HEK293 (cell line): Measurements from ENCODE around the gene PEX6.

Experiments used
- CTCF ChIA-PET: fragments of 350-600 bp; formaldehyde crosslinking; extraction: SDS; loops from one replicate; lab custom pipeline; 2021; ENCODE audit warnings: antibody characterized with exemption; lab: Yijun Ruan, JAX
- POLR2A ChIA-PET: fragments of 300-600 bp; formaldehyde crosslinking; extraction: SDS; loops from one replicate; lab custom pipeline; 2020; ENCODE audit warnings: antibody characterized with exemption, inconsistent platforms; lab: Yijun Ruan, JAX
- H3K27ac ChIP-seq: fragments of 200-500 bp; sonication (Bioruptor generic); 2 replicates; pipeline ENCODE4 v1.5.1; 2014; ENCODE audit warnings: low read depth, low read length, control low read depth, inconsistent platforms; ENCODE audit errors: extremely low read depth
- H3K36me3 ChIP-seq, 2 experiments: fragments of 200-500 bp in 1 of 2; sonication (Bioruptor generic) in 1 of 2; 1 replicate in 1 of 2; 2 replicates in 1 of 2; pipeline ENCODE4 v1.5.1; 2014 to 2017; ENCODE audit warnings: inconsistent platforms in 2 of 2, low read length in 2 of 2; ENCODE audit not compliant: control insufficient read depth in 2 of 2, insufficient read depth in 1 of 2
- H3K4me1 ChIP-seq: fragments of 200-500 bp; sonication (Bioruptor generic); 2 replicates; pipeline ENCODE4 v1.5.1; 2014; ENCODE audit warnings: mild to moderate bottlenecking, low read length, inconsistent platforms; ENCODE audit not compliant: control insufficient read depth, insufficient read depth
- H3K4me3 ChIP-seq: 2 replicates; pipeline ENCODE4 v1.5.1; 2011; ENCODE audit warnings: low read depth, mild to moderate bottlenecking, control low read depth, low read length, moderate library complexity
- H3K9me3 ChIP-seq: fragments of 200-500 bp; sonication (Bioruptor generic); 2 replicates; pipeline ENCODE4 v1.5.1; 2014; ENCODE audit warnings: low read depth, low read length, inconsistent platforms; ENCODE audit not compliant: control insufficient read depth, insufficient read depth
- HIC1 ChIP-seq: fragments of 450-650 bp; formaldehyde crosslinking; IDR thresholded peaks from 2 replicates; pipeline ENCODE4 v1.5.1; 2016; ENCODE audit warnings: missing biosample characterization, missing genetic modification characterization
- PRDM4 ChIP-seq: fragments of 450-650 bp; formaldehyde crosslinking; IDR thresholded peaks from 2 replicates; pipeline ENCODE4 v1.5.1; 2017; ENCODE audit warnings: missing biosample characterization, missing genetic modification characterization
- ZFP69B ChIP-seq: fragments of 450-650 bp; formaldehyde crosslinking; IDR thresholded peaks from 2 replicates; pipeline ENCODE4 v1.5.1; 2016; ENCODE audit warnings: missing biosample characterization, missing genetic modification characterization
- ZNF174 ChIP-seq: fragments of 450-650 bp; formaldehyde crosslinking; IDR thresholded peaks from 2 replicates; pipeline ENCODE4 v1.5.0; 2017; ENCODE audit warnings: missing biosample characterization, mild to moderate bottlenecking, missing genetic modification characterization
- ZNF324 ChIP-seq: fragments of 450-650 bp; formaldehyde crosslinking; IDR thresholded peaks from 2 replicates; pipeline ENCODE4 v1.5.1; 2016; ENCODE audit warnings: missing biosample characterization, missing genetic modification characterization
- ZNF335 ChIP-seq: fragments of 450-650 bp; formaldehyde crosslinking; conservative IDR thresholded peaks from 2 replicates; pipeline ENCODE4 v1.5.1; 2016; ENCODE audit warnings: missing biosample characterization, missing genetic modification characterization
- ZNF394 ChIP-seq: fragments of 450-650 bp; formaldehyde crosslinking; IDR thresholded peaks from 2 replicates; pipeline ENCODE4 v1.5.1; 2016; ENCODE audit warnings: missing biosample characterization, missing genetic modification characterization, mild to moderate bottlenecking, moderate library complexity, borderline replicate concordance
- ZNF510 ChIP-seq: fragments of 450-650 bp; formaldehyde crosslinking; IDR thresholded peaks from 2 replicates; pipeline ENCODE4 v1.5.1; 2018; ENCODE audit warnings: mild to moderate bottlenecking, missing genetic modification characterization, missing biosample characterization; ENCODE audit not compliant: insufficient replicate concordance
- ZNF513 ChIP-seq: fragments of 450-650 bp; IDR thresholded peaks from 2 replicates; pipeline ENCODE4 v1.5.1; 2018; ENCODE audit warnings: missing biosample characterization, missing genetic modification characterization
- ZSCAN5A ChIP-seq: fragments of 450-650 bp; formaldehyde crosslinking; IDR thresholded peaks from 2 replicates; pipeline ENCODE4 v1.5.1; 2016; ENCODE audit warnings: missing biosample characterization, missing genetic modification characterization
- TF ChIP-seq, protein P1 (sequence below): fragments of 450-650 bp; formaldehyde crosslinking; IDR thresholded peaks from 2 replicates; pipeline ENCODE4 v1.5.1; 2016; ENCODE audit warnings: missing biosample characterization, missing genetic modification characterization, low read depth
- TF ChIP-seq, protein P2 (sequence below): fragments of 450-650 bp; formaldehyde crosslinking; IDR thresholded peaks from 2 replicates; pipeline ENCODE4 v1.5.1; 2016; ENCODE audit warnings: missing biosample characterization, missing genetic modification characterization

Gene PEX6

DNA sequence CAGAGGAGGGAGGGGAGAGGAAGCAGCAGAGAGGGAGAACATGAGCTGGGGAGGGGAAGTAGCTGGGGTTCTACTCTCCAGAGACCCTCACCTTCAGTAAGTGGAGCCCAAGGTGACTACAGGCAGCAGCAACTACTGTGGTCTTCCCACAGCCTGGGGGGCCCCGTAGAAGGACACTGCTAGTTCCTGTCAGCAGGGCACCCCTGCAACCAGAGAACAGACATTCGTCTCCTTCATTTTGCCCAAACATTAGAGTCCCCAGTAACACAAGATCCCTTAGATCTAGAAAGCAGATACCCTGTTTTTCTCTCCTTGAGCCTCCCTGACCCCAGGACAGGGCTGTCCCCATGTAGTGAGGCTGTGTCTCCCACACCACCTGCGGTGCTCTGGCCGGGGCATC, 10.2 kb downstream of the PEX6 start:
- POLR2A ChIA-PET: interaction anchor here (1.6 to 4.2 kb wide), 2 partner anchors 10 to 15 kb away, joined by 4 to 20 read pairs; partner anchors contain the start of genes PEX6 and PPP2R5D
- Histone ChIP-seq H3K27ac (no peak overlapping the region), H3K9me3 (no peaks in the 10 kb centered on the region), H3K36me3 (peaks cover 0 to 46% of the 10 kb centered on the region in 2 experiments; a peak in 2 of 3 replicates), H3K4me3 (no peak overlapping the region), H3K4me1 (no peaks in the 10 kb centered on the region)
- TF ChIP-seq ZNF513 (tag by site-specific recombination): no peak
- TF ChIP-seq, protein P1, sequence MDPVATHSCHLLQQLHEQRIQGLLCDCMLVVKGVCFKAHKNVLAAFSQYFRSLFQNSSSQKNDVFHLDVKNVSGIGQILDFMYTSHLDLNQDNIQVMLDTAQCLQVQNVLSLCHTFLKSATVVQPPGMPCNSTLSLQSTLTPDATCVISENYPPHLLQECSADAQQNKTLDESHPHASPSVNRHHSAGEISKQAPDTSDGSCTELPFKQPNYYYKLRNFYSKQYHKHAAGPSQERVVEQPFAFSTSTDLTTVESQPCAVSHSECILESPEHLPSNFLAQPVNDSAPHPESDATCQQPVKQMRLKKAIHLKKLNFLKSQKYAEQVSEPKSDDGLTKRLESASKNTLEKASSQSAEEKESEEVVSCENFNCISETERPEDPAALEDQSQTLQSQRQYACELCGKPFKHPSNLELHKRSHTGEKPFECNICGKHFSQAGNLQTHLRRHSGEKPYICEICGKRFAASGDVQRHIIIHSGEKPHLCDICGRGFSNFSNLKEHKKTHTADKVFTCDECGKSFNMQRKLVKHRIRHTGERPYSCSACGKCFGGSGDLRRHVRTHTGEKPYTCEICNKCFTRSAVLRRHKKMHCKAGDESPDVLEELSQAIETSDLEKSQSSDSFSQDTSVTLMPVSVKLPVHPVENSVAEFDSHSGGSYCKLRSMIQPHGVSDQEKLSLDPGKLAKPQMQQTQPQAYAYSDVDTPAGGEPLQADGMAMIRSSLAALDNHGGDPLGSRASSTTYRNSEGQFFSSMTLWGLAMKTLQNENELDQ (tag by site-specific recombination): no peak
- TF ChIP-seq ZNF174 (tag by site-specific recombination): no peak
- no peak for TF ChIP-seq ZNF394
- TF ChIP-seq PRDM4: no peak
- TF ChIP-seq ZNF335 (tag by site-specific recombination): no peak
- TF ChIP-seq, protein P2, sequence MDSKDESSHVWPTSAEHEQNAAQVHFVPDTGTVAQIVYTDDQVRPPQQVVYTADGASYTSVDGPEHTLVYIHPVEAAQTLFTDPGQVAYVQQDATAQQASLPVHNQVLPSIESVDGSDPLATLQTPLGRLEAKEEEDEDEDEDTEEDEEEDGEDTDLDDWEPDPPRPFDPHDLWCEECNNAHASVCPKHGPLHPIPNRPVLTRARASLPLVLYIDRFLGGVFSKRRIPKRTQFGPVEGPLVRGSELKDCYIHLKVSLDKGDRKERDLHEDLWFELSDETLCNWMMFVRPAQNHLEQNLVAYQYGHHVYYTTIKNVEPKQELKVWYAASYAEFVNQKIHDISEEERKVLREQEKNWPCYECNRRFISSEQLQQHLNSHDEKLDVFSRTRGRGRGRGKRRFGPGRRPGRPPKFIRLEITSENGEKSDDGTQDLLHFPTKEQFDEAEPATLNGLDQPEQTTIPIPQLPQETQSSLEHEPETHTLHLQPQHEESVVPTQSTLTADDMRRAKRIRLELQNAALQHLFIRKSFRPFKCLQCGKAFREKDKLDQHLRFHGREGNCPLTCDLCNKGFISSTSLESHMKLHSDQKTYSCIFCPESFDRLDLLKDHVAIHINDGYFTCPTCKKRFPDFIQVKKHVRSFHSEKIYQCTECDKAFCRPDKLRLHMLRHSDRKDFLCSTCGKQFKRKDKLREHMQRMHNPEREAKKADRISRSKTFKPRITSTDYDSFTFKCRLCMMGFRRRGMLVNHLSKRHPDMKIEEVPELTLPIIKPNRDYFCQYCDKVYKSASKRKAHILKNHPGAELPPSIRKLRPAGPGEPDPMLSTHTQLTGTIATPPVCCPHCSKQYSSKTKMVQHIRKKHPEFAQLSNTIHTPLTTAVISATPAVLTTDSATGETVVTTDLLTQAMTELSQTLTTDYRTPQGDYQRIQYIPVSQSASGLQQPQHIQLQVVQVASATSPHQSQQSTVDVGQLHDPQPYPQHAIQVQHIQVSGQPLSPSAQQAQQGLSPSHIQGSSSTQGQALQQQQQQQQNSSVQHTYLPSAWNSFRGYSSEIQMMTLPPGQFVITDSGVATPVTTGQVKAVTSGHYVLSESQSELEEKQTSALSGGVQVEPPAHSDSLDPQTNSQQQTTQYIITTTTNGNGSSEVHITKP (tag by site-specific recombination): no peak
- no peak for TF ChIP-seq HIC1
- TF ChIP-seq ZSCAN5A (tag by site-specific recombination): no peak
- TF ChIP-seq ZNF324 (tag by site-specific recombination): no peak
- TF ChIP-seq ZFP69B: no peak
- no peak for TF ChIP-seq ZNF510 (tag by site-specific recombination)
- CTCF ChIA-PET: interaction anchor here (0.6 kb wide), 1 partner anchor 50 kb away, joined by 4 read pairs; no protein-coding TSS in a partner anchor
